GM19324 (cell line): ENCODE data around the gene RAD51C.
"Not testable (repeated sequence)": the region's sequence is repeated elsewhere in the genome, so short reads cannot be mapped to it uniquely, and the experiment has no call there.

Experiments used
- ATAC-seq: cut with Tn5 transposase; IDR thresholded peaks from one replicate; pipeline ENCODE4 v1.9.1; 2021; ENCODE audit warnings: mild to moderate bottlenecking, moderate library complexity; ENCODE audit not compliant: unreplicated experiment, low FRiP score

Gene RAD51C

GRCh38 chr17:58692239-58693055 lies at the start of gene RAD51C:
RAD51C (plus strand) TSS chr17:58692602; CDS start chr17:58692644, 42 bp downstream.
- ATAC-seq = peak; percentile 95

- no peak for ATAC-seq
Observed at GRCh38 chr17:58643147-58643546, 49.3 kb upstream of the RAD51C start.

GRCh38 chr17:58648236-58648635 lies 44.2 kb upstream of the RAD51C start:
- ATAC-seq = no peak

- ATAC-seq = peak; percentile 6
Observed at GRCh38 chr17:58657962-58658803, 34.2 kb upstream of the RAD51C start.

- peak; percentile 57 for ATAC-seq
Observed at GRCh38 chr17:58658804-58659713, 33.3 kb upstream of the RAD51C start.

- not testable (repeated sequence) for ATAC-seq
Observed at GRCh38 chr17:58659714-58660084, 32.7 kb upstream of the RAD51C start.

- no peak for ATAC-seq
Observed at GRCh38 chr17:58660621-58661020, 31.8 kb upstream of the RAD51C start.

GRCh38 chr17:58661499-58661898 lies 30.9 kb upstream of the RAD51C start:
- no peak for ATAC-seq

- ATAC-seq = no peak
Observed at GRCh38 chr17:58664302-58664701, 28.1 kb upstream of the RAD51C start.

- no peak for ATAC-seq
Observed at GRCh38 chr17:58665946-58666857, 26.2 kb upstream of the RAD51C start.

GRCh38 chr17:58666858-58667267 lies 25.5 kb upstream of the RAD51C start:
- no peak for ATAC-seq

GRCh38 chr17:58667934-58668597 lies 24.3 kb upstream of the RAD51C start:
- ATAC-seq = no peak

- ATAC-seq = no peak
Observed at GRCh38 chr17:58668598-58668935, 23.8 kb upstream of the RAD51C start.

GRCh38 chr17:58669853-58670252 lies 22.5 kb upstream of the RAD51C start:
- no peak for ATAC-seq

- no peak for ATAC-seq
Observed at GRCh38 chr17:58671969-58672368, 20.4 kb upstream of the RAD51C start.

GRCh38 chr17:58677194-58677880 lies 15.1 kb upstream of the RAD51C start:
- ATAC-seq = no peak

GRCh38 chr17:58678287-58678686 lies 14.1 kb upstream of the RAD51C start:
- ATAC-seq = not testable (repeated sequence)

GRCh38 chr17:58679263-58680037 lies 13.0 kb upstream of the RAD51C start:
- no peak for ATAC-seq
